ENCODE measurements around the gene CEBPZ. TPM values are rescaled to one million over a fixed set of nuclear protein-coding genes. Genes with fewer than 3 reads are reported as not detected.
"Not testable (repeated sequence)": the region's sequence is repeated elsewhere in the genome, so short reads cannot be mapped to it uniquely, and the experiment has no call there.

CEBPZ gene
- total RNA-seq, 2 donors from 2014 or later = 43.6 to 53.2 TPM

DNA sequence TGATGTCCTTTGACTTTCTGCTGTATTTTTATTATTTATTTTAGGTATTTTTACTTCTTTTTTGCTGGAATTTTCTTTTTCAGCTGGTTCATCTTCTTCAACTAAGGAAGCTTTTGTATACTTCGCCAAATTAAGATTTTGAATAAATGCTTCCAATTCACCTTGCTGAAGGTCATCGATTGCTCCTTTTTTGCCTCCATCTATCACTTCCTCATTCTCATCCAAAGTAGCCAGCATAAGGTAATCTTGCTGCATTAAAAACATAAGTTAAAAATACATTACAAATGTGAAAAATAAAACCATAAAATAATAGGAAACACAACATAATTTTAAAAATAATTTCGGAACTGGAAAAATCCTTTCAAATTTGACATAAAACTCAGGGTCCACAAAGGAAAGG, 2.6 kb downstream of the CEBPZ start:
- no peak overlapping the region for H3K9ac ChIP-seq (ENCODE audit: low read depth in 2 of 2, low read length in 2 of 2)
- H3K36me3 ChIP-seq = peaks cover 15% of the 10 kb centered on the region
- no peak for DNase-seq
- H3K27me3 ChIP-seq = no peaks in the 10 kb centered on the region
- no peak overlapping the region for H3K27ac ChIP-seq
- no peak overlapping the region for H3K4me3 ChIP-seq
- H3K9me3 ChIP-seq = no peaks in the 10 kb centered on the region
- intact Hi-C loops (cut with DNase I) = no loop called here
- no peak for TF ChIP-seq CTCF (IDR thresholded peaks at IDR 0.05)
- H3K4me1 ChIP-seq = peaks cover 8% of the 10 kb centered on the region

GRCh38 chr2:37226863-37227262, 4.5 kb downstream of the CEBPZ start:
- H3K27ac ChIP-seq = no peak overlapping the region
- TF ChIP-seq CTCF (IDR thresholded peaks at IDR 0.05) = no peak
- H3K4me1 ChIP-seq = no peaks in the 10 kb centered on the region
- H3K27me3 ChIP-seq = no peaks in the 10 kb centered on the region
- intact Hi-C loops (cut with DNase I) = no loop called here
- H3K4me3 ChIP-seq = no peak overlapping the region
- H3K9ac ChIP-seq (ENCODE audit: low read depth in 2 of 2, low read length in 2 of 2) = no peak overlapping the region
- no peaks in the 10 kb centered on the region for H3K9me3 ChIP-seq
- H3K36me3 ChIP-seq = peaks cover 15% of the 10 kb centered on the region
- no peak for DNase-seq

- DNase-seq; H3K4me1 ChIP-seq; H3K9ac ChIP-seq (ENCODE audit: low read depth in 2 of 2, low read length in 2 of 2); intact Hi-C loops (cut with DNase I); H3K27me3 ChIP-seq; H3K9me3 ChIP-seq; H3K4me3 ChIP-seq; H3K27ac ChIP-seq: not testable (repeated sequence)
- H3K36me3 ChIP-seq = peaks cover 15% of the 10 kb centered on the region
Observed at GRCh38 chr2:37225129-37225528, 6.3 kb downstream of the CEBPZ start.

DNA sequence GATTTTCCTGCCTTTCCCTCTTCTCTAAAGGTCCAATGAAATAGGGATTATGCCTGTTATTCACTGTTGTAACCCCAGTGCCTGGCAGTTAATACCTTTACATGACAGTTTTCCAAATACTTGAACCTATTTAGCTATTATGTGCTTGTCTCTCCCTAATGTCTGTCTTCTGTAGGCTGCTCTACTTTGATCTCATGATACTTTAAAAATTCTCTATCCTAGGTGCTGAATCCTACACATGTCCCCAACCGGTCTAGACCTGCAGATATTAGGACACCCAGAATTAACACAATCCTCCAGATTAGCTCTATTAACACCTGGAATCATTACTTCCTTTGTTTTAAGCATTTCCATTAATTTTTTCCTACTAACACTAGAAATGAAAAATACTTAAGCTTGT, 7.3 kb downstream of the CEBPZ start:
- TF ChIP-seq CTCF (IDR thresholded peaks at IDR 0.05) = no peak
- Histone ChIP-seq H3K36me3 (peaks cover 15% of the 10 kb centered on the region), H3K9me3 (no peaks in the 10 kb centered on the region), H3K9ac (ENCODE audit: low read depth in 2 of 2, low read length in 2 of 2) (no peak overlapping the region), H3K4me3 (no peak overlapping the region), H3K27me3 (no peaks in the 10 kb centered on the region), H3K4me1 (no peaks in the 10 kb centered on the region), H3K27ac (no peak overlapping the region)
- DNase-seq = no peak
- intact Hi-C loops (cut with DNase I) = no loop called here

DNA sequence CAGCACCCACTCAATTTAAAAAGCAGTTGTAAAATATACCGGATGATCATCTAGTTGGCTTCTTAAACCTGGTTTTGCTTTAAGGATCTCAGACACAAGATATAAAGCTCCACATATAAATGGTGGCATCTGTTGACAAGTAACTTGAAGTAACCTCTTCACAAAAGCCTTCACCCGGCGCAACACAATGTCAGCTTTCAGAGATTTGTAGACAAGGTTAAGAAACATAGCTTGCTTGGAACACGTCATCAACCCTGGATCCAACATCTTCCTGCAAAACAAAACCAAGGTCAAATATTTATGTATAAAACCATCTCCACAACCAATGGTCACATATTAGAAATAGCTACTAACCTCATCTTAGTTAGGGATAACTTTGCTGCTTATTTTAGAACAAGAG, 8.3 kb downstream of the CEBPZ start:
- Histone ChIP-seq H3K27ac (no peak overlapping the region), H3K36me3 (peaks cover 12% of the 10 kb centered on the region), H3K9me3 (no peaks in the 10 kb centered on the region), H3K9ac (ENCODE audit: low read depth in 2 of 2, low read length in 2 of 2) (no peak overlapping the region), H3K4me1 (no peaks in the 10 kb centered on the region), H3K4me3 (no peak overlapping the region), H3K27me3 (no peaks in the 10 kb centered on the region)
- DNase-seq = no peak
- intact Hi-C loops (cut with DNase I) = no loop called here
- no peak for TF ChIP-seq CTCF (IDR thresholded peaks at IDR 0.05)

DNA sequence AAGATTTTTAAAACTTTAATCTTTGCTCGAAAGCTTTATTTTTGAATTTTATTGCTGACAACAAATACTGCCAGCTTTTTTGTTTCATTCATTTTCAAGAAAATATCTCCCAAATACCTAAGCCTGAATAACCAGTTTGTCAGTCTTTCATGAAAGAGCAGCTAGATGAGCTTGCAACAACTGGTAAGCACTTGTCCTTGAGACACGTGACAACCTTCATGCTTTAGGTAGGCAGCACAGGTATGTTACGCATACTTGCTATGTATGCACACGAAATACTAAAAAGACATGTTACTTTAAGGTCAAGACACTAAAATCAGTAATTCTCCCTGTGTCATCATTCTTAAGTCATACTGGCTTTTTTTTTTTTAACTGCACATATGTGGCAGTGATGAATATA, 12.3 kb downstream of the CEBPZ start:
- Histone ChIP-seq H3K9me3 (no peaks in the 10 kb centered on the region), H3K27ac (no peak overlapping the region), H3K36me3 (no peaks in the 10 kb centered on the region), H3K4me3 (no peak overlapping the region), H3K27me3 (no peaks in the 10 kb centered on the region), H3K9ac (ENCODE audit: low read depth in 2 of 2, low read length in 2 of 2) (no peak overlapping the region), H3K4me1 (no peaks in the 10 kb centered on the region)
- intact Hi-C loops (cut with DNase I) = no loop called here
- TF ChIP-seq CTCF (IDR thresholded peaks at IDR 0.05) = no peak
- no peak for DNase-seq
